T-helper 2 cell (primary cell): ENCODE results near the gene LRRC53.

Experiments
- DNase-seq, 5 experiments: peaks; one replicate each; pipeline versions ENCODE4 v3.0.0 to v3.0.0-alpha.2; 2012 to 2022

LRRC53 gene

DNA sequence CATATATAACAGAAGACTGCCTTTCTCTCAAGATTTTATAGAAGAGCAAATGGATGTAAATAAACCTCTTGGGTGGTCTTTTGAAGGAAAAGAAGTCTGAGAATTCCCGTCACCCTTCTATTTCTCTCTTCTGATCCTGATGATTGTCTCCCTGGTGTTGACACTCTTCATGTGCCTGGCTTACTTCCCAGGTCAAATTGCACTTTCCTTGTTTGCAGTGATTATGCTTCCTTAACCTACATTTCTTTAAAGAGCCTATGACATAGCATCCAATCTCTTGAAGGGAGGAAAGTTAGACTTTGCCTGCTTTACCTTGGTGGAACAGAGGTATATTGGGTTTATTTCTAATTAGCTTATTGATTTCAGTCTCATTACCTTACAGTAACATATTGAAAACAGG is 80.1 kb downstream of the LRRC53 start:
- no peak for DNase-seq

DNA sequence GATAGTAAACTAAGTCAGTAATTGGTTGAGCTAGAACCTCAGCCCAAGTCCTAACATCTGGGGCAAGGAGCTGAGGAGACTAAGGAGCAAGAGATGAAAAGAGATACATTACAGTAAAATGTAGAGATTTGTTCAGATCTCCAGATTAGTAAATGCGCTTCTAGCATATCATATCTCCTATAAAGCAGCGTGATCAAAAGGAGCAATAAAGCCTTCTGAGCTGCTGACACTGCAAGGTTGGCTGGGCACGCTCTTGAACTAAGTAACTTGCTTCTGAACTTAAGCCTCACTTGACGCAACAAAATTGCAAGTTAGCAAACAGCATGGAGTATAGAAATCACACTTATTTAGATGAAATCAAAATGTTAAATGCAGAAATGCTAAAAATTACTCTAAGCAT is 80.9 kb downstream of the LRRC53 start:
- DNase-seq = no peak

DNA sequence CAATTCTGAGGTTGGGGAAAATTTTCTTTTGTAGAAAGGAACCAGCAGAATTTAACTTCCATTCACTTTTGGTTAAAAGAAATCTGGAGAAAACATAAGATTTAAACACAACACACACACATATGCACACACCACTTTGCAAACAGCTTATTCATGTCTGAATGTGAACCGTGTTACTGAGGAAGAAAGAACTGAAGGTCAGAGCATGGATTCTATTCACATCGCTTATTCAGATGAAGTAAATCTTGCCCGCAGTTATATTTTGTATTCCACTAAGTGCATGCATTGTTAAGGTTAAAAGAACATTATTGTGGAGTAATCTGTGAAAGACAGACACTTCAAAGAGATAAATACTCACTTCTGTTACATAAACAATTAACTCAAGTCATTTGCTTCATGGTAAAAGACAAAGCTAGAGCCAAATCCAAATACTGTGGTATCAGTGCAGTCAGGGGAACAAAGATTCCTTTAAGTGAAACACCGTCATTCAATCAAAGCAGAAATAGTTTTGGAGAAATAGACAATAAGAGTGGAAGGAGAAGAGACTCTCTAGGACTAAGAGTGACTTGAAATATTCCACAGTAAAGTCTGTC is 82.0 kb downstream of the LRRC53 start:
- DNase-seq = no peak

DNA sequence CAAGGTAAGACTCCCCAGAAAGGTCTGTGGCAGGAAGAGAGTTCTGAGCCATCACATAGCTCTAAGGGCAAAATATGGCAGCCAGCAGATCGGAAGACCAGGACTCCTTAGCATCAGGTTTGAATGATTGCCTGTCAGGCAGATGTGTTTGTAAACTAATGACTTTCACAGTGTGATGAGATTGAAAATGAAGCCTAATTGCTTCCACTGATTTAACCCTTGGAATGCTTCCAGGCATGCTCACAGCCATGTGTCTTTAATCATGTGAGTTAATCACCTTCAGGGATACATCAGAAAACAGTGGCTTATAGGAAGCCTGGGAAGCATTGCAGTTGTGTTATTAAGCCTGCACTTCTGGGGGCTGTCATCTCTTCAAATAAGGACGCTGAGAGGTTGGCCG is 82.8 kb downstream of the LRRC53 start:
- no peak for DNase-seq

DNA sequence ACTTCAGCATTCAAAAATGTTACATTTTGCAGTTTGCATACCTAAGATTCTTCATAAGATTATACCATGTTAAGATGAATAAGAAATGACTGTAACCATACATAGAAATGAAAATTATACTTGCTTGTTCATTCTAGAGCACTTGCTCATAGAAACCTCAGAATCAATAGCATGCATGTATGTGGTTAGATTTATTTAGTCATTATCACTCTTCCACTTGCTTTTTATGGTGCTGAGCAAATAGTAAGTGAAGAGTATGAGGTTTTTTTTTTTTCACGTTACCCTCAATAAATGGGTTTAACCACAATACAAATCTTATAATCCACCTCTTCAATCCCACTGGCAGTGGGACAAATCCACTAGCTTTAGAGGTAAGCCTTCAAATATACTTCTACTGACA is 84.7 kb downstream of the LRRC53 start:
- no peak for DNase-seq

DNA sequence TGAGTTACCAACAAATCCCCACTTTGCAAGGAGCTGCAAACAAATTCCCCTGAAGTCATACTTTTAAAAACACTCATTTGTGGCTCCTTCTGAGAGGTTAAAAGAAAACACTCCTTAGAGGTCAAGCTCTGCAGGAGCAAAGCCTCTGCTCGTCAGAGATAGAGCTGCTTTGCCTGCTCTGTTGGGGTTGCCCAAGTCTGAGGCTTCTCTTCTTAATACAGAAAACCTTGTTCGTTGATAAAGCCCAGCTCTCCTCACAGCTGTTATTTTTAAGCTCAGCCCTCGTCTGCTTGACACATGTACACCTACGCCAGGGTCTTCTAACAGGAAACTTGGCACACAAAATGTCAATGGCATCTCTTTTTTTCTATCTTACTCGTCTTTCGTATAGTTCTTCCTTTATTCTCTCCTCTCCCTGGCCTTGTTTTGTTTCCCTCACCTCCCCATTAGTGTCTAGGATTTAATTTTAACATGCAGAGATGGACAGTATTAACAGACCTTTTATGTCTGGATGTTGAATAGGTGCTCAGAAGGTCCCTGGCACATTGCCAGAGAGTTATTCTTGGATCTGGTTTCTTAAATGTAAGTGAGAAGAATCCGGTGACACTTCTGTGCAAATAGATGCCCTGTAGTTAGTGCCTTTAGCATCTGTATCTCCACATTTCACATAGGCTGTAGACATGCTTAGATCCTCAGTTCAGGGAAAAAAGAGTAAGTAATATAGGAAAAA is 86.0 kb downstream of the LRRC53 start:
- no peak for DNase-seq

DNA sequence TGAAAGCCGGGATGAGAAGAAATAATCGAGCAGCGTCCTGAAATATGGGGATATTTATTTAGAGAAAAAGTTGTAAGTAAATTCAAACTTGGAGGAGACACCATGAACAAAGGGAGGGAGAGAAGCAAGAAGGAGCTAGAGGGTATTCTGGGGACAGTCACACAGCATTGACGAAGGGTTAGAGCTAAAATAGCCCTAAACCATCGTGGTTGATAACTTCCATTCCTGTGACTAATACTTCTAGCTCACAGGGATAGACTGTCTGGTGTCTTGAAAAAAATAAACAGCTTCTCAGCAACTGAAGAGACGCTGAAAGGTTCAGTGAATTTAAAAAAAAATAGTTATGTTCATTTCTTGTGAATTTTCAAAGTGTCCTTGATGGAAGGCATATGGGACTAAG is 86.7 kb downstream of the LRRC53 start:
- no peak for DNase-seq

DNA sequence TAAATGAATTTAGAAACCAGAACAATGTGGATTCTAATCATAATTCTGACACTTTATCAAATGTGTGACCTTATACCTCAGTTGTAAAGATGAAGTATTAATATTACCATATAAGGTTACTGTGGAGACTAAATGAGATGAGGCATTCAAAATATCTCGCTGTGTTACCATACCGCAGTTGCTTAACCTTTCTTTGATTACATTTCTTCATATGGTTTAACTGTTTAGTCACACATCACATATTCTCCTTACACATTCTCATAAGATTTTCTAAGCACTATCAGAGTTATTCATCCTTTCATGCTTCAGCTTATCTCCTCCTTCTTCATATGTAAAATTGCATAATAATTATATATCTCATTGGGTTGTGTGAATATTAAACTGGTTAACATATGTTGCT is 88.9 kb downstream of the LRRC53 start:
- DNase-seq = no peak

DNA sequence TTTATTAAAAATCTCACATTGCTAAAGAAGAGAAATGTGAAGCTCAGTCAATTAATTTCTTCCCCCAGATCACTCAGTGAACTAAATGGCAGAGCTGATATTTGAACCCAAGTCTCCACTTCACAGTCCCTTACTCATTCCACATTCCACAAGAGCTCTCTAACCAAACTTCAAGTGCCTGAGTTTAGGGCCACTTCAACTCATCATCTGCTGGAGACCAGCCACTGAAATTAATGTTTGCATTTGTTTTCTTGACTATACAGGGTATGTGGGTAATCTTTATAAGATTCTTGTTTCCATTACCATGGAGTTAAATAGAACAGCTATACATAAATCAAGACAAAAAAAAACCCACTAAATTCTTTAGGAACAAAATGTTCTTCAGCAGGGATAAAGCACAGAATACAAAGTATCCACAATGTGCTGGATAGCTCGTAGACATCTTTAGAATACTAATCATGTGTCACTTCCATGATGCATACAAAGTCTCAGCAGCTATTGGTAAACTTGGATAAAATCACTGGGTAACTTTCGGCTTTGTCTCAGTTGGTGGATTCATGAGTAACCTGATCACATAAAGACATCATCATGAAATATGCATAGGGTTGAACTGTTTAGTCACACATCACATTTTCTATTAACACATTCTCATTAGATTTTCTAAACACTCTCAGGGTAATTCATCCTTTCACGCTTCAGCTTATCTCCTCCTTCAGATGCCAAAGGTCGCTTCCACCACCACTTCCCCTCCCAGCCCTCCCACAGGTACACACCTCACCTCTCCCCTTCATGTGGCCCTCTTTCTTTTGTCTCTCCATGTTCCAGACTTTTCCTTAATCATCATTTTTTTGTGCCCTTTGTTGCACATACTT is 89.8 kb downstream of the LRRC53 start:
- no peak for DNase-seq

DNA sequence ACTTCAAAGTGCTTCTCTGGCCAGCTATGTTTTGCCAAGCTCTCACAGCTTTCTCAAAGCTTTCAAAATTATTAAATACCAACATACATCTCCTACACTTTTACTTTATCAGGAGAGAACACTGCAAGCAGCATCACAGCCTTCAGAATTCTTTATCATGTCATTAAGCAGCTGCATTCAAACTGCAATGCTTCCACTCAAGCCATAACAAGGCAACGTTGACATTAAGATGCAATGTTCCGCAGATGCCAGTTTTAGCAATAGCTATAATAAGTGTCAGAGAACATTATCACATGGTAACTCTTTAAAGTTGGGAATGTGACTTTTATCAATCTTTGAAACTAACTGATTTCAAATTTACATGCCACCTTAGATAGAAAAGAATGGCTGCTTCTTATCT is 91.9 kb downstream of the LRRC53 start:
- no peak for DNase-seq
